ENCODE measurements around the gene CDPF1. TPM values are rescaled to one million over a fixed set of nuclear protein-coding genes. Genes with fewer than 3 reads are reported as not detected.

The CDPF1 gene
- total RNA-seq, 3 donors from 2014 or later, result 7.5 to 16.6 (median 13.3) TPM

DNA sequence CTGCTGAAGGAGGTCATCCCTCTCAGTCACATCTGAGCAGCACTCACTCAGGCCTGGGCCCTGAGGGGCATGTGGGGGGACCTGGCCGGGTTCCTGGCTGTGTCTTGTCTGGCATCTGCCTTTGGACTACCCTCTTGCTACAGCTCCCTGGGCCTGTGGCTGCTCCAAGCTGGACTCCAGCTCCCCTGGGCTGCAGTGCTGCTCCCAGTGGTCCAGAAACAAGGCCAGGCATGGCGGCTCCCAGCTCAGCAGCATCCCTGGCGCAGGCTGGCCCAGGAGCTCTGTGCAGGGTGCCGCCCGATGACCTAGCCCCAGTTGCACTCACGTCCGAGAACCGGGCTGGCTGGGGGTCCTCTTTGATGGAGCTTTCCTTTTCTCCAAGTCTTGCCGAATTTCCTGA is 5.3 kb downstream of the CDPF1 start:
- Histone ChIP-seq H3K4me3 (no peak overlapping the region), H3K4me1 (peaks cover 0 to 5% of the 10 kb centered on the region in 2 donors), H3K36me3 (no peaks in the 10 kb centered on the region), H3K27me3 (no peaks in the 10 kb centered on the region), H3K9me3 (no peaks in the 10 kb centered on the region), H3K27ac (no peak overlapping the region)
- DNase-seq (ENCODE audit: low spot score in 2 of 2), result no peak
- intact Hi-C loops (cut with DNase I; ENCODE audit: low total_unique reads), result no loop called here
- TF ChIP-seq, protein P1, sequence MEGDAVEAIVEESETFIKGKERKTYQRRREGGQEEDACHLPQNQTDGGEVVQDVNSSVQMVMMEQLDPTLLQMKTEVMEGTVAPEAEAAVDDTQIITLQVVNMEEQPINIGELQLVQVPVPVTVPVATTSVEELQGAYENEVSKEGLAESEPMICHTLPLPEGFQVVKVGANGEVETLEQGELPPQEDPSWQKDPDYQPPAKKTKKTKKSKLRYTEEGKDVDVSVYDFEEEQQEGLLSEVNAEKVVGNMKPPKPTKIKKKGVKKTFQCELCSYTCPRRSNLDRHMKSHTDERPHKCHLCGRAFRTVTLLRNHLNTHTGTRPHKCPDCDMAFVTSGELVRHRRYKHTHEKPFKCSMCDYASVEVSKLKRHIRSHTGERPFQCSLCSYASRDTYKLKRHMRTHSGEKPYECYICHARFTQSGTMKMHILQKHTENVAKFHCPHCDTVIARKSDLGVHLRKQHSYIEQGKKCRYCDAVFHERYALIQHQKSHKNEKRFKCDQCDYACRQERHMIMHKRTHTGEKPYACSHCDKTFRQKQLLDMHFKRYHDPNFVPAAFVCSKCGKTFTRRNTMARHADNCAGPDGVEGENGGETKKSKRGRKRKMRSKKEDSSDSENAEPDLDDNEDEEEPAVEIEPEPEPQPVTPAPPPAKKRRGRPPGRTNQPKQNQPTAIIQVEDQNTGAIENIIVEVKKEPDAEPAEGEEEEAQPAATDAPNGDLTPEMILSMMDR (IDR thresholded peaks at IDR 0.05), result no peak
- TF ChIP-seq POLR2A (IDR thresholded peaks at IDR 0.05) (no peak), POLR2AphosphoS5 (IDR thresholded peaks at IDR 0.05) (no peak)

DNA sequence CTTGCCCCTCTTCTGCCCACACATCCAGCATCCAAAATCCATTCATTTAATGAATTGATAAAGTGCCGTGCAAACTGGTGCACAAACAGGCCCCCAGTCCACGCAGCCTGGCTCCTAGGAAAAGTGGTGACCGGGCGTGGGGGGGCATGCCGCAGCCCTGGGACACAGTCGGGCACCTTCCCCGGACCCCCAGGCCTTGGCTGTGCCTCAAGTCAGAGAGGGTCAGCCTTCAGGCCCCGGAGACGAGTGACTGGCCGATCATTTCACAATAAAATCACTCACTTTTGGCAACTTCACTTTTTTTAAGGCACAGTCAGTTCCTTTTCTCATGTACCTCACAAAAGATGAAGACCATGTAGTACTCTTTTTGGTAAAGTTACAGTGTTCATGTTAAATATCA is 8.0 kb downstream of the CDPF1 start:
- intact Hi-C loops (cut with DNase I; ENCODE audit: low total_unique reads), result no loop called here
- Histone ChIP-seq H3K4me1 (no peaks in the 10 kb centered on the region), H3K27me3 (no peaks in the 10 kb centered on the region), H3K9me3 (no peaks in the 10 kb centered on the region), H3K4me3 (no peak overlapping the region), H3K27ac (no peak overlapping the region), H3K36me3 (no peaks in the 10 kb centered on the region)
- no peak for DNase-seq (ENCODE audit: low spot score in 2 of 2)
- TF ChIP-seq POLR2A (IDR thresholded peaks at IDR 0.05) (no peak), POLR2AphosphoS5 (IDR thresholded peaks at IDR 0.05) (no peak)
- TF ChIP-seq, protein P1 (IDR thresholded peaks at IDR 0.05), result no peak

DNA sequence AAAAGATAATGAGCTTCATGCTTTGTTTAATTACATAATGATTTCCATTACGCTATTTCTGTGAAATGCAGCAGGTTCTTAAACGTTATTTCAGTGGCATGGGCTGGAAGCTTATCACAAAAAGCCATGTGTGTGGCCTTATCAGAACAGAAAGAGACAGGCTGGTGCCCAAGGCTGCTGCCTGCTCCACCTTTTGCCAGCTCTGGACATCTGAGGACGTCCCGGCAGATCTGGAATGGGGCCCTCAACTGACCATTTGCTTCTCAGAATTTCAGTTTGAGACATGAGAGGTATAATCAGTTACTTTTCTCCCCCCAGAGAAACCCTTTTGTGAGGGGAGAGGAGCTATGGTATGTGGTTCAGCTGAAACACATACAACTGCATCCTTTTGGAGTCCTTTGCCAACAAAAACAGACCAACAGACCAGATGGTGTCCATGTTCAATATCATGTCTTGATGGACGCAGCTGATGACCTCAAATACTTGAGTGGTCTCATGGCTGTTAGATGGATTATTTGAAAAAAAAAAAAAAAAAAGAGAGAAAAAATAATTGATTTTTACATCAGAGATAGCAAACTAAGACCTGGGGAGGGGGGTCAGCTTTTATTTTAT is 8.6 kb downstream of the CDPF1 start:
- H3K27me3 ChIP-seq, result no peaks in the 10 kb centered on the region
- no peak overlapping the region for H3K27ac ChIP-seq

DNA sequence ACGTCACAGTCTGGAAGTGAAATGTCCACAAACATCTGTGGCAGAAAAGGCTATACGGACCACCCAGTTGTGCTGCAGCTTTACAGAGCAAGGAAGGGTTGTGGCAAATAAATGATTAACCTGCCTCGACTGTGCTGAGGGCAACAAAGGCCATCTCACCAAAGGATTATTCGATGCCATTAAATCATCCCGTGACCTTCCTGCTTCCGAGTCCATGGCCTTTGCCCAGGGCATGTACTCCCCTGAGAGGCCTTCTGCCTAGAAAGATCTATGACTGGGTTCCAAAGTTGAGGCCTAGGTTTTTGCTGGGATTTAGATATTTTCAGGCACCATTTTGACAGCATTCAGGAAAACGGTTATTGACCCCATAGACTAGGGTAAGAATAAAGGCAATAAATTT is 9.2 kb downstream of the CDPF1 start:
- H3K4me1 ChIP-seq, result no peaks in the 10 kb centered on the region
- H3K36me3 ChIP-seq, result no peaks in the 10 kb centered on the region
- no peak overlapping the region for H3K27ac ChIP-seq
- no peaks in the 10 kb centered on the region for H3K9me3 ChIP-seq
- DNase-seq (ENCODE audit: low spot score in 2 of 2), result no peak
- H3K27me3 ChIP-seq, result no peaks in the 10 kb centered on the region
- TF ChIP-seq POLR2A (IDR thresholded peaks at IDR 0.05), result no peak
- TF ChIP-seq, protein P1 (IDR thresholded peaks at IDR 0.05), result no peak
- no peak for TF ChIP-seq POLR2AphosphoS5 (IDR thresholded peaks at IDR 0.05)
- intact Hi-C loops (cut with DNase I; ENCODE audit: low total_unique reads), result no loop called here
- no peak overlapping the region for H3K4me3 ChIP-seq

More for the DNA sequence above, 8.6 kb downstream of the CDPF1 start:
- Histone ChIP-seq H3K4me3 (no peak overlapping the region), H3K4me1 (no peaks in the 10 kb centered on the region), H3K9me3 (no peaks in the 10 kb centered on the region), H3K36me3 (no peaks in the 10 kb centered on the region)
- intact Hi-C loops (cut with DNase I; ENCODE audit: low total_unique reads), result no loop called here
- TF ChIP-seq POLR2AphosphoS5 (IDR thresholded peaks at IDR 0.05) (no peak), POLR2A (IDR thresholded peaks at IDR 0.05) (no peak)
- TF ChIP-seq, protein P1 (IDR thresholded peaks at IDR 0.05), result no peak
- no peak for DNase-seq (ENCODE audit: low spot score in 2 of 2)

DNA sequence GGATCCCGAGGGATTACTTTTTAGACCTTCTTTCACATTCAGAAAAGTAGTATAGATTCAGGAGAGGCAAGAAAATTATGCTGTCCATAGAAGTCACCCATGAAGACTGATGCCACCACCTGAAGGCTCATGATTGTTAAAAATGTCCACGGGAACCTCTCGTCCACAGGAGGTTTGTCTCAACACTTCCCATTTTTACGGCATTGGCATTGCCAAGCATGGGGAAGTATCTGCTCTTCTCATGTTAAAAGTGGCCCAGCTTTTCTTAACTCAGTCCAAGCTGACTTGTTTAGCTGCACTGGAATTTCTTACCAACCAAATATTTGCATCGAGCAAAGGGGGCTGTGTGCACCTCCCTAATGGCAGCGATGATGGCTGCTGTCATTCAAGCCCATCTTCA is 9.6 kb downstream of the CDPF1 start:
- no peak for DNase-seq (ENCODE audit: low spot score in 2 of 2)
- intact Hi-C loops (cut with DNase I; ENCODE audit: low total_unique reads), result no loop called here
- Histone ChIP-seq H3K9me3 (no peaks in the 10 kb centered on the region), H3K27me3 (no peaks in the 10 kb centered on the region), H3K27ac (no peak overlapping the region), H3K4me1 (no peaks in the 10 kb centered on the region), H3K36me3 (no peaks in the 10 kb centered on the region), H3K4me3 (no peak overlapping the region)
- TF ChIP-seq, protein P1 (IDR thresholded peaks at IDR 0.05), result no peak
- no peak for TF ChIP-seq POLR2A (IDR thresholded peaks at IDR 0.05)
- TF ChIP-seq POLR2AphosphoS5 (IDR thresholded peaks at IDR 0.05), result no peak
